Measurements from ENCODE around the gene SYK.

Gene SYK

DNA sequence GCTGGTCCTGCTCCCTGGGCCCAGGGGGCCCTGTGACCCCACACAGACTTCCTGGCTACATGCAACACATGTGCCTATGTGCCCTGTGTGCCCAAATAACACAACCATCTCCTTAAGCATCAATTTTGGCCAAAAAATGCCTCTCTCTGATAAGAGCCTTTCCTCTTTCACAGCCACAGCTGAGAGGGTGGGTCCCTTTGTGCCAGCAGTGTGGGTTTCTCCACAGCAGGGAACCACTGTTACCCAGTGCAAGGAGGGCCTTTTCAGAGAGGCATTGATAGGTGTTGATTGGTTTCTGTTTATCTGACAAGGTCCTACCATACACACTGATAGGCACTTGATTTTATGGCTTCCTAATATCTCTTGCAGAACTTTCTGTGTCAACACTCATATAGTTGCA lies 42.7 kb downstream of the SYK start:
- TF ChIP-seq PAX5 (IDR thresholded peaks at IDR 0.05; ENCODE audit: insufficient read depth, low read length, severe bottlenecking), result no peak
- TF ChIP-seq SPI1 (IDR thresholded peaks at IDR 0.05; ENCODE audit: low read depth, low read length), result no peak
- TF ChIP-seq POLR2AphosphoS5 (IDR thresholded peaks at IDR 0.05; ENCODE audit: low read depth, low read length), result no peak
- no peak for TF ChIP-seq TAF1 (IDR thresholded peaks at IDR 0.05; ENCODE audit: low read depth, low read length)
- no peak for TF ChIP-seq POLR2A (IDR thresholded peaks at IDR 0.05; ENCODE audit: low read depth, low read length)
- no peak for TF ChIP-seq POU2F2 (IDR thresholded peaks at IDR 0.05; ENCODE audit: low read depth, low read length)
- no peak for FAIRE-seq

DNA sequence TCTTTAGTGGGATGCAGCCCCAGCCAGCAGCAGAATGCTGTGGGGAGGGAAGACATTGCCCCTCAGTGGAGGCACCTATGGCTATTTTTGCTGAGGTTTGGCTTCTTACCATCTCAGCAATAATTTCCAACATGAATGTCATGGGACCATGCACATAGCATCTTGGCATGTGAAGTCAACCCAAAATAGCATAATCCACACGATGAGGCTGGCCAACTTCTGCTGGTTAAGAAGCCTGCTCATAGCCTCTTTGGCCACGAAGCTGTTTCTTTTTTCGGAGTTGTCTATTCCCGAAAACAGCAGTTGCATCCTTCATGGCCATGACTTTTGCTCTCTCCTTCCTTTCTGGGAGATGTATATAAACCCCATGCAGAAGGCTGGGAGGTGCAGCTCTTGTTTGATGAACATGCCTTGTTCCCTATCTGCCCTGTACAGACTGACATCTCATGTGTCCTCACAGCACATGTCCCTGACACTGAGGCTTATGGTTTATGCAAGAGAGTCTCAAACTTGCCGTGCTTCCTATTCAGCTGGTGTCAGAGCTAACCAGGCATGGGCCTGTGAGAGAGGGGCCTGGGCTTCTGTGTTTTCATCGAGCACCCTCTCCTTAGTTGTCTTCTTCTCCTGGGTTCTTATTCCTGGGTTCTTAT lies 45.3 kb downstream of the SYK start:
- TF ChIP-seq TAF1 (IDR thresholded peaks at IDR 0.05; ENCODE audit: low read depth, low read length) (no peak), POLR2A (IDR thresholded peaks at IDR 0.05; ENCODE audit: low read depth, low read length) (no peak), POU2F2 (IDR thresholded peaks at IDR 0.05; ENCODE audit: low read depth, low read length) (no peak), POLR2AphosphoS5 (IDR thresholded peaks at IDR 0.05; ENCODE audit: low read depth, low read length) (no peak), PAX5 (IDR thresholded peaks at IDR 0.05; ENCODE audit: insufficient read depth, low read length, severe bottlenecking) (no peak), SPI1 (IDR thresholded peaks at IDR 0.05; ENCODE audit: low read depth, low read length) (no peak)
- FAIRE-seq (no peak), DNase-seq (ENCODE audit: insufficient read length, low spot score) (no peak)

More for the DNA sequence above, 42.7 kb downstream of the SYK start:
- DNase-seq (ENCODE audit: insufficient read length, low spot score), result no peak

DNA sequence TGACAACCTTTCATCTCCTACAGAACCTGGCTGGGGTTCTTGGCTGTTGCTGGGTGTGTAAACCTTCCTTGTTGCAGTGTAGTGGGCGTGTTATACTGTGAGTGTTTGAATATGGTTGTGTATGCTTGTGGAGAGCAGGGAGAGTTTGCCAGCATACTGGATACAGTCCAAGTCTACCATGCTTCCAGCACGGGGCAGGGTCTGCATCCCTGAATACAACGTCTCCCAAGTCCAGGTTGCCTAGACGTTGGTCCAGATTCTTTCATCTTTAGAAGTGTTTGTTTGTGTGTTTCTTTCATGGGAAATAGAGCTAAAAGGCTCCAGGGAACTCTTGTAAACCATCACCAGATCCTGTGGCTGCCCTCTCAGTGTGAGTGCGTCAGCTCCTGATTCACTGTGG lies 46.4 kb downstream of the SYK start:
- TF ChIP-seq POLR2A (IDR thresholded peaks at IDR 0.05; ENCODE audit: low read depth, low read length) (no peak), TAF1 (IDR thresholded peaks at IDR 0.05; ENCODE audit: low read depth, low read length) (no peak), SPI1 (IDR thresholded peaks at IDR 0.05; ENCODE audit: low read depth, low read length) (no peak), POU2F2 (IDR thresholded peaks at IDR 0.05; ENCODE audit: low read depth, low read length) (no peak), PAX5 (IDR thresholded peaks at IDR 0.05; ENCODE audit: insufficient read depth, low read length, severe bottlenecking) (no peak), POLR2AphosphoS5 (IDR thresholded peaks at IDR 0.05; ENCODE audit: low read depth, low read length) (no peak)
- FAIRE-seq (no peak), DNase-seq (ENCODE audit: insufficient read length, low spot score) (no peak)

- DNase-seq (ENCODE audit: insufficient read length, low spot score), result no peak
- no peak for TF ChIP-seq PAX5 (IDR thresholded peaks at IDR 0.05; ENCODE audit: insufficient read depth, low read length, severe bottlenecking)
- no peak for TF ChIP-seq POU2F2 (IDR thresholded peaks at IDR 0.05; ENCODE audit: low read depth, low read length)
- TF ChIP-seq POLR2A (IDR thresholded peaks at IDR 0.05; ENCODE audit: low read depth, low read length), result no peak
- TF ChIP-seq TAF1 (IDR thresholded peaks at IDR 0.05; ENCODE audit: low read depth, low read length), result no peak
- no peak for TF ChIP-seq SPI1 (IDR thresholded peaks at IDR 0.05; ENCODE audit: low read depth, low read length)
- no peak for TF ChIP-seq POLR2AphosphoS5 (IDR thresholded peaks at IDR 0.05; ENCODE audit: low read depth, low read length)
- FAIRE-seq, result no peak
Measured at GRCh38 chr9:90848866-90849265, 47.2 kb downstream of the SYK start.

DNA sequence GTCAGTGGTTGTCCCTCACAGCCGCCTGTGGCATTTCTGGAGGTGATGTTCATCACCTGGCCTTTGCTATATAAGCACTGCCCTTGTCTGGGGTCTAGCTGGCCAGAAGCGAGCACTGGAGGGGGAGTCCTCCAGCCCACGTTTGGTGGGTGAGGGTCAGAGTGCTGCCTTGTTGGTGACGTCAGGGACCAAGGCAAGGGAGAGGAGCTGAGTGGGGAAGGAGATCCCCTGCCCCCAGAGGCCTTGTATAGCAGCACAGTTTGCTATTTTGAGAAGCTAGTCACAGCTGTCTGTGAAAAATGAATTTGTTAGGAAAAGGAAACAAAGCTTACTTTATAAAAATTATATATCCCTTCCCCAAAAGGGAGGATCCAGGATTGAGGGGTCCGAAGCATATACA lies 49.8 kb downstream of the SYK start:
- TF ChIP-seq PAX5 (IDR thresholded peaks at IDR 0.05; ENCODE audit: insufficient read depth, low read length, severe bottlenecking), result no peak
- no peak for TF ChIP-seq POU2F2 (IDR thresholded peaks at IDR 0.05; ENCODE audit: low read depth, low read length)
- no peak for TF ChIP-seq TAF1 (IDR thresholded peaks at IDR 0.05; ENCODE audit: low read depth, low read length)
- no peak for TF ChIP-seq POLR2A (IDR thresholded peaks at IDR 0.05; ENCODE audit: low read depth, low read length)
- no peak for TF ChIP-seq POLR2AphosphoS5 (IDR thresholded peaks at IDR 0.05; ENCODE audit: low read depth, low read length)
- no peak for TF ChIP-seq SPI1 (IDR thresholded peaks at IDR 0.05; ENCODE audit: low read depth, low read length)
- DNase-seq (ENCODE audit: insufficient read length, low spot score) (no peak), FAIRE-seq (no peak)

DNA sequence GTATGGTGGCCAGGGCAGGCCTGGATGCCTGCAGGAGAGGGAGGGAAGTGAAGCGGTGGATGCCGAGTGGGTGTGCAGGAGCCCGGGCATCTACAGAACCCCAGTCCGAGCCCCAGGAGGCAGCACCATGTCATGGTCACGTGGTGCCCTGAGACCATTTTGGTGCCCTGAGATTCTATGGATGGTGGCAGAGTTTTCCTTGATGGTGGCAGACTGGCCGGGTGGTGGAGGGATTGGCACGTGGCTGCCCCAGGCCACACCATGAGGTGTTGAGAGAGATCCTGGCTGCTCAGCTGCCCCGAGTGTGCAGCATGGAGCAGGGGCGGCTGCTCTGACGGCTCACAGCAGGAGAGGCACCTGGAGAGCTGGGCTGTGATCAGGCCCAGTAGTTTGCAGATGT lies 52.3 kb downstream of the SYK start:
- TF ChIP-seq PAX5 (IDR thresholded peaks at IDR 0.05; ENCODE audit: insufficient read depth, low read length, severe bottlenecking) (no peak), TAF1 (IDR thresholded peaks at IDR 0.05; ENCODE audit: low read depth, low read length) (no peak), POLR2A (IDR thresholded peaks at IDR 0.05; ENCODE audit: low read depth, low read length) (no peak)
- FAIRE-seq (no peak), DNase-seq (ENCODE audit: insufficient read length, low spot score) (no peak)

- no peak for DNase-seq (ENCODE audit: insufficient read length, low spot score)
- FAIRE-seq, result no peak
- TF ChIP-seq TAF1 (IDR thresholded peaks at IDR 0.05; ENCODE audit: low read depth, low read length), result no peak
- no peak for TF ChIP-seq PAX5 (IDR thresholded peaks at IDR 0.05; ENCODE audit: insufficient read depth, low read length, severe bottlenecking)
- no peak for TF ChIP-seq POLR2AphosphoS5 (IDR thresholded peaks at IDR 0.05; ENCODE audit: low read depth, low read length)
- TF ChIP-seq POU2F2 (IDR thresholded peaks at IDR 0.05; ENCODE audit: low read depth, low read length), result no peak
- TF ChIP-seq POLR2A (IDR thresholded peaks at IDR 0.05; ENCODE audit: low read depth, low read length), result no peak
- TF ChIP-seq SPI1 (IDR thresholded peaks at IDR 0.05; ENCODE audit: low read depth, low read length), result no peak
Measured at GRCh38 chr9:90854637-90855175, 53.1 kb downstream of the SYK start.

- no peak for FAIRE-seq
- TF ChIP-seq PAX5 (IDR thresholded peaks at IDR 0.05; ENCODE audit: insufficient read depth, low read length, severe bottlenecking) (no peak), POLR2AphosphoS5 (IDR thresholded peaks at IDR 0.05; ENCODE audit: low read depth, low read length) (no peak), TAF1 (IDR thresholded peaks at IDR 0.05; ENCODE audit: low read depth, low read length) (no peak), POU2F2 (IDR thresholded peaks at IDR 0.05; ENCODE audit: low read depth, low read length) (no peak), SPI1 (IDR thresholded peaks at IDR 0.05; ENCODE audit: low read depth, low read length) (no peak), POLR2A (IDR thresholded peaks at IDR 0.05; ENCODE audit: low read depth, low read length) (no peak)
- no peak for DNase-seq (ENCODE audit: insufficient read length, low spot score)
Measured at GRCh38 chr9:90855208-90855902, 53.7 kb downstream of the SYK start.

DNA sequence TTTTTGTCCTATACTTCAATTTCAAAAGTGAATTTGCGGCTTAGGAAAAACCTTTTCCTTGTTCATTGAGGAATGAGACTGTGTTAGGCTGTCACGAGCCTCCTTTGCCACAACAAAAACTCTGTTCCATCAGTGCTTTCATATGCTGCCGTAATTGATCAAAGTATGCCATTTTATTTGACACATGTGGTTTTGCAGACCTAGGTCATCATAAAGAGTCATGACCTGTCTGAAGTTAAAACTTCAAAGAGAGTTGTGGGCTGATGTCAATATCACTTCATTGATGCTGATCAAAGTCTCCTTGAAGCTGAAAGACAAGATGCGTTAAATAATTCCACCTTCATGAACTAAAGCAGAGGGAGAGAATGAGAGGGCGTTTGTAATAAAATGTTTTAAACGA lies 55.5 kb downstream of the SYK start:
- TF ChIP-seq POLR2AphosphoS5 (IDR thresholded peaks at IDR 0.05; ENCODE audit: low read depth, low read length) (no peak), POLR2A (IDR thresholded peaks at IDR 0.05; ENCODE audit: low read depth, low read length) (no peak), SPI1 (IDR thresholded peaks at IDR 0.05; ENCODE audit: low read depth, low read length) (no peak), PAX5 (IDR thresholded peaks at IDR 0.05; ENCODE audit: insufficient read depth, low read length, severe bottlenecking) (no peak), TAF1 (IDR thresholded peaks at IDR 0.05; ENCODE audit: low read depth, low read length) (no peak), POU2F2 (IDR thresholded peaks at IDR 0.05; ENCODE audit: low read depth, low read length) (no peak)
- FAIRE-seq (no peak), DNase-seq (ENCODE audit: insufficient read length, low spot score) (no peak)

Data from GM12891 (cell line).